CD4-positive, alpha-beta T cell treated with Interleukin-10 for 1 hour (primary cell): ENCODE results near the gene NEK7.
"Not testable (repeated sequence)": the region's sequence is repeated elsewhere in the genome, so short reads cannot be mapped to it uniquely, and the experiment has no call there.

ENCODE experiments used
- DNase-seq: peaks from one replicate; pipeline ENCODE4 v3.0.0-alpha.2; 2020

NEK7 gene

GRCh38 chr1:198174297-198174696 lies 17.5 kb downstream of the NEK7 start:
- peak; percentile 29 for DNase-seq

DNA sequence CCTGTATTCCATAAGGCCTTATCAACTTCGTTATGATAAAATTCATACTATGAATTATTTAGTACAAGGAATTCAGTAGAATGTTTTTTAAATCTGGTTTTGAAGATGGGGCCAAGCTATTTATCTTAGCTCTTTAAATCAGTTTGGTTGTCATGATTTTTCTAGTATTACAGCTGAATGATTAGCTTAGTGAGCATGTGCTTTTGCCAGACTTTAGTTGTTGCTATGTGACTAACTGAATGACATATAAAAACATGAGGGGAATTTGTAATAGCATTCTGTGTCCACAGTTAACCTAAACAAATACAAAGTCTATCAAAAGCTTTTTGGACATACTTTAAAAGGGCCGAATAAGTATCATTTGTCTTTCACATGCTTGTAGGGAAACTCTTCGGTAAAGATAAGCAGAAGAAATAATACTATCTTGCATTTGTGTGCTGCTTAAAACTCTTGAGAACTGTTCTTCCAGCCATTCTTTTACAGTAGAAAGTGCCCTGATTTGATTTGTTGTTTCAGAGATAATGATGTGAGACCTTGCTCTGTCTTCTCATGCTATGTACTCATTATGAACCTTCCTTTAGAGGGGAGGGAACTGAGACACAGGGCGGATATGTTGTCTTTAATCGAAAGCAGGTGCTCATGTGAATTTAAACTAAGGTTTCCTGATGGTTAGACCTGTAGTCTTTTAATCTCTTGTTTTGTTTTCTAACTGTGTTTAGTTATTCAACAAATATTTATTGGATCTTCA lies 18.8 kb downstream of the NEK7 start:
- DNase-seq, result peak; percentile 57

DNA sequence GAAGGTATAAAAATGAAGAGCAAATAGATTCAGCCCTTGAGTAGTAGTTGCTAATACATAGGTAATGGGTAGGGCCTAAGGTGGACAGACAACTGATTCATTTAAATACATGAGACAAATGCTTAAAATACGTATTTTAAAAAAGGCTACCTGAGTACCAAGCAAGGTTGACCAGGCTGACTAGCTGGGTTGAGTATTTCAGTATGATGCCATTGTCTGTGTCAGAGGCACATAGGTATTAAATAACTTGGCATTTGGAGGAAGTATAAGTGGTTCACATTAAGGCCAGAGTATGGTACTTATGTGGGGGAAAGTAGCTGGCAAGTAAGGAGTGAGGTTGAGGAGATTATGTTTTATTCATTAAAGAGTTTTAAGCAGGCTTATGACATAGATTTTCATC lies 19.4 kb downstream of the NEK7 start:
- no peak for DNase-seq

- no peak for DNase-seq
Measured at GRCh38 chr1:198177546-198177945, 20.7 kb downstream of the NEK7 start.

GRCh38 chr1:198178615-198179014 lies 21.8 kb downstream of the NEK7 start:
- no peak for DNase-seq

DNA sequence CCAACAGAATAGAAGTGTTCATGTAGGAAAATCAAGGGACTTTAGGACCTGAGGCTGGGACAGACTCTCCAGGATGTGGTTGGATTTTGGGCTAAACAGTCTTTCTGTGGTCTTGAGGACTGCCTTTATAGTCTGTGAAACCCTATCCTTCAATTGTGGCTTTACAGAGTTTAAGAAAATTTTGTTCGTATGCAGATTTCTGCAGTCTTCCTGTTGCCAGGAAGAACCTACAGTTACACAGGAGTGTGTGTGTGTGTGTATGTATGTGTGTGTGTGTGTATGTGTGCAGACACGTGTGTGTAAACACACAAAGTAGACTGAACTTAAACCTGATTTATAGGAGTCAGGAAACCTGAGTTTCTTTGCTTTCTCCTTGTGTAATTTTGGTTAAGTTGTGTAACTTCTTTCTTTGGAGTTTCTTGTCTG lies 22.8 kb downstream of the NEK7 start:
- peak; percentile 63 for DNase-seq

DNA sequence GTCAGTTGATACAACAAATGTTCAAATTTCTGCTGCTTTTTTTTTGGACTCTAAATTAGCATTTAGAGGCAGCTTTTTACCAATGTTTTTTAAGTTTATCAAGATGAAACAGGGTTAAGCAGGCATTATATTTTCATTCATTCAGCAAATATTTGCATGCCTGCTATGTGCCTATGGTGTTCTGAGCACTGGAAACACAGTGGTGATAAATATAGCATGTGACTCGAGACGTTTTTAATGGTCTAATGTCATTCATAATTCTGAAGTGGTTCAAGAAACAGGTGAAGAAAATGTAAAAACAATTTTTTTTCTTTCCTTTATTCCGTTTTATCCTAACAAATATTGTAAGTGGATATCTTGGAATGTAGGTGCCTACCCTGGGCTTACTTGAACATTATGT lies 26.8 kb downstream of the NEK7 start:
- DNase-seq, result no peak

- no peak for DNase-seq
Measured at GRCh38 chr1:198184516-198184915, 27.7 kb downstream of the NEK7 start.

DNA sequence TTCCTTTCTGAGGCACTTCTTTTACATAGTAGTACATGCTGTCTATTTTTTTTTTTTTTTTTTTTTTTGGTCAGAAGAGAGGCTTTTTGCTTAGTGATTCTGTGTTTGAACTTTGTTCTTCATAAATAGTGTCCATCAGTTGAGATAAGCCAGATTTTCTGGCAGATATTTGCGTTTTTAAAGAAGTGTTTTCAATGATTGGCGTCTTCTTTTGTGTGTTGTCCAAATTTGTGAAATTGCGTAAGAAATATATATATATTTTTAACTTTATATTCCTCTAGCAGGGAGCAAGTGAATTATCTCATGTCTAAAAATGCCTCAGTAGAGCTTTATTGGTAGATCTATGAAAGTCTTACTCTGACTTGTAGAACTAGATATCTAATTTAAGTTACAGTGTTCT lies 28.3 kb downstream of the NEK7 start:
- no peak for DNase-seq

DNA sequence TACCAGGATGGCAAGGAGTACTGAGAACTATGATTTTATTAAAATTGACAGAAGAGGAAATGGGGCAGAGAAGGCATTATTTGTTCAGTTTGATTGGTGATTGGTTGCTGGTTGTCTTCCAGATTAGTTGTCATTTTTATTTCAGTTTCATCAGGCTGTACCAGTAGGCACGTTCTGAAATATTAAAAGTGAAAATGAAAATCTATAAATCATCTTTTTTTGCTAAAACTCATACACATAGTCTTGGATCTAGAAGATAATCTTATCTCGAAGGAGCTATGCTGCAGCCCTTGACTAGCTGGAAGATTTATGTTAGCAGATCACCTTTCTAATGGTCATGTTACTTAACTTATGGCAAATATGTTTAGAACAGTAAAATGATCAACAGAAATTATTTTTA lies 29.0 kb downstream of the NEK7 start:
- DNase-seq, result no peak

DNA sequence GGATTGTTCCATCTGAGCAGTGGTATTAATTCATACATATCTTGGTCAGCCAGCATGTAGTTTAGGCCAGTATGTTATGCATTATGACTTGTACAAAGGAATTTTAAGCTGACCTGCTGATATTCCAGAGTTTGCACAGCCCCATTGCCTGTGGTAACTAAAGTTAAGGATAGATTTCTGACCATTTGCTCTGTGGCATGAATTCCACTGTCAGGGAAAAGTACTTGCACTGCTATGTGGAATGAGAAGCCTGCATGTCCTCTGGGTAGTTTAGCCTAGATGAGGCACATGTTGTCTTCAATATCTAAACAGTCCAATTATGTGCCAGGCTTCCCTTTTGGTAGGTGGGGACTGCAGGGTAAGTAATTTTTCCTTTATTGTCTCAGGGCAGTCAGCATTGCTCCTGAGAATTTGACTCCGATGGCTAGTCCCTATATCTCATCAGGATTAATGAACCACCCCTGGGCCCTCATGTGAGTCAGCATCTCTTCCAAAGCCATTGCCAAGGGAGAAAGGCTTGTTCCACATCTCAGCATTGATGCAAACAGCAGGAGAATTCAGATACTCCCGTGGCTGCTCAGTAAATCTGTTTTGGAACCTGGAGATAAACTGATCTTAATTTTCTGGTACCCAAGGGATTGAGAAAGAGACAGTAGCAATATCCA lies 30.2 kb downstream of the NEK7 start:
- no peak for DNase-seq

DNA sequence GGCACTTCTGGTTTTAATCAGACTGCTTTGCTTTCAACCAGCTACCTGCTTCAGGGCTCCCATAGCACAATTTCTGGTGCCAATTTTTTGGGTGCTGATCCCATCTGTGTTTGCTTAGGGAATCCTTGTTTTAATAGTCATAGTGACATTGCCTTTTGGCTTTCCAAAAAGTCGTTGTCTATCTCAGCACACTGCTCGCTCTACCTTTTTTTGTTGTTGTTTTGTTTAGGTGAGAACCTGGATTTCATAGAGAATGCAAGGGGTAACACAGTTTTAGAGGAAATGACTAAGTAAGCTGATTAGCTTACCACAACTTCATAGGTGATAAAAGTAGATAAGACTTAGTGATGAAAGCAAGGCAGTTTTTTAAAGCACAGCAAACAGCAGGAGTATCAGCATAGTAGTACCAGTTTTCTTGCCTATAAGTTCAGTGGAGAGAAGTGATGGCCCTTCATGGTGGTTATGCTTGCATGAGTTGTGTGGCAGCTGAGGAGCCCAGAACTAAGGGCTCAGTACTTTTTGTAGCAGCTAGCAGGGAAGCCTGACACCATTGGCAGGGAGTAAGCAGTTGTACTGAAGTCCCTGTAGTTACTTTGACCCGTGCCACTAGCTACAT lies 31.3 kb downstream of the NEK7 start:
- DNase-seq, result peak; percentile 70

DNA sequence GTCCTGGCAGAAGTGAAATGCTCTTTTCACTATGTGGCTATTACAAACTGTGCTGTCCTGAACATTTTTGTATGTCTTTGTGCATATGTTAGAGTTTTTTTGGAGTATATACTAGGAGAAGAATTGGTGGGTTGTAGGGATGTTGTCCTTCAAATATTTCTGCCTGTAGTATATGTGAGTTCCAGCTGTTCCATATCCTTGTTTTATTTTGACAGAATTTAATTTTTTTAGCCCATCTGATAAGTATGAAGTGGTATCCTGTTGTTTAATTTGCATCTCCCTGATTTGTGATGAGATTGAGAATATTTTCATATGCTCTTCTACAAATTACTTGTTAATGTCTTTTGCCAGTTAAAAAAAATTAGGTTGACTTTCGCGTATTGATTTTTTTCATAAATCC lies 34.3 kb downstream of the NEK7 start:
- no peak for DNase-seq

DNA sequence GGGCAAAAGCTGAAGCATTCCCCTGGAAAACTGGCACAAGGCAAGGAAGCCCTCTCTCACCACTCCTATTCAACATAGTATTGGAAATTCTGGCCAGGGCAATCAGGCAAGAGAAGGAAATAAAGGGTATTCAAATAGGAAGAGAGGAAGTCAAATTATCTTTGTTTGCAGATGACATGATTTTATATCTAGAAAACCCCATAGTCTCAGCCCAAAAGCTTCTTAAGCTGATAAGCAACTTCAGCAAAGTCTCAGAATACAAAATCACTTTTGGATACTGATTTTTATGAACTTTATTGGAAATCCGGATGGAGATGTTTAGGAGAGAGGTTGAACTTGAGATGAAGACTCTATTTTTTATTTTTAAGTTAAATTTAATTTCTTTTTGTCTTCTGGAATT lies 37.1 kb downstream of the NEK7 start:
- not testable (repeated sequence) for DNase-seq

- DNase-seq, result no peak
Measured at GRCh38 chr1:198196630-198197029, 39.8 kb downstream of the NEK7 start.

DNA sequence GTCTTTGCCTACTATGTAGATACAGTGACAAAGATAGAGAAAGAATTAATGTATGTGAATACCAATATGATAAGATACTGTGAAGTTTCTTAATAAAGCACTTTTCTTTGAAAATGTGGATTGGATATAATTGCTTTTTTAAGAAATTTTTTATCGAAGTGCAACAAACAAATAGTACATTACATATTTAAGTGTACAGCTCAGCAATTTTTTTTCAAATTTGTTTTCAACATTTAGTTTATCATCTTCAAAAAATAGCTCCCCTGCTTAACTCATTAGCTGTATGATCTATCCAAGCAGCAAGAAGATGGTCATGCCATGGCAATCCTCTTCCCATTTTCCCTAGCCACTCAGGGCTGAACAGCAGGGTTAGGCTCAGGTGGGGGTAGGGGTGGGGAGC lies 40.5 kb downstream of the NEK7 start:
- DNase-seq, result no peak

DNA sequence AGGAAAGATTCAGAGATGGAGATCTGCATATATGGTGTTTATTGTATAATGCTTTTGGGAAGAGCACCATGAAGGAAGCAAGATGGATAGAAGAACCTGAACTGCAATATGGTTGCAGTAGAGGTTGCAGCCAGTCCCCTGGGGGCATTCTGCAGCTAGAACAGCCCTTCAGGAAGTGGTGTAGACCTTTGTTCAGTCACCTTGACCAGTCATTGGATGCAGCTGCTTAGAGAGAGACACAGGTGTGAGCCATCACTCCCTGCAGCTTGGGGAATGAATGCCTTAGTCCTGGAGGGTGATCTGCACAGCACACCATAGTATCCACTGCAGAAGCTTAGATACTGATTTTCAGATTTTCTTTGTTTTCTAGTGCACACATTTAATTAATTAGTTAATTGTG lies 42.3 kb downstream of the NEK7 start:
- no peak for DNase-seq

- DNase-seq, result no peak
Measured at GRCh38 chr1:198201956-198202784, 45.4 kb downstream of the NEK7 start.

GRCh38 chr1:198203434-198203833 lies 46.6 kb downstream of the NEK7 start:
- no peak for DNase-seq

DNA sequence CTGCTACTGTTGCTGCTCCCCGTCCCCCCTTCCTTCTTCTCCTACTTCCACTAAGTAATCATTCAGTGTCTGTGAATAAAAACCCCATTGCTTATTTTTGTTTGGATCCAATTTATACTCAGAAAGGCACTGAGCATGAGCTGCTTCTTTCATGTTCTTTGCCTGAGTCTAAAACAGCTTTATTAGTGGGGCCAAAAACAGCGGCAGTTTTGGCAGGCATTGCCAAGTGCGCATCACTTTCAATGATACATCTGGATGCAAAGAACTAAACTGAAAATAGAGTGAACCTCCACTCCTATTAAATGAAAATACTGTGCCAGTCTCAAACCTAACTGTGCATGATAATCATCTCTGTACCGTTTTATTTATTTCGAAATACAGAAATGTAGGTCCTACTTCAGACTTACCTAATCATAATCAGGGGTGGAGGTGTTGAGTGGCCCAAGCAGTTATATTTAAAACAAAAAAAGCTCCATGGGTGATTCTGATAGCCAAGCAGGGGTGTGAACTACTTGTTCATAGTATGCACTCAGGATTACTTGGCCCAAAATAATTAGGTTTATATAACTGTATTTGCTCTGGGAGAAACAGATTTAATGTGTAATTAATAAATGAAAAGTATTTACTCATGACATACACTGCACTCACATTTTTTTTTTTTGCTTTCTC lies 48.4 kb downstream of the NEK7 start:
- no peak for DNase-seq

GRCh38 chr1:198206292-198206691 lies 49.5 kb downstream of the NEK7 start:
- DNase-seq, result no peak

DNA sequence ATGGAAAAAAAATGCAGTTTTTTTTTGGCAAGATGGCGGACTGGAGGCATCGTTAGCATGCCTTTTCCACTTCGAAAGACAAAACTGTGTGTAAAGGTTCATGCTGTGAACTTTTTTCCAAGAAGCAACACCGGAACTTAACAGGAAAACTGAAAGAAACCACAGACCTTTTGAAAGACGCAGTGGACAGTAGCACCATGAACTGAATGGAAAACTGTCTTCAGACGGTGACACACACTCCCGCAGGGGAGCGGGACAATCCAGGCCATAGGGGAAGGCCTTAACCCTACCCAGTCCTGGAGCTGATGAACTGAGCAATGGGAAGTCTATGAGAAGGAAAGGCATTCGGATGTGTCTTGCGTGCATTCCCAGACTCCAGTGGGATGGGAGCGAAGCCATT lies 54.9 kb downstream of the NEK7 start:
- no peak for DNase-seq

DNA sequence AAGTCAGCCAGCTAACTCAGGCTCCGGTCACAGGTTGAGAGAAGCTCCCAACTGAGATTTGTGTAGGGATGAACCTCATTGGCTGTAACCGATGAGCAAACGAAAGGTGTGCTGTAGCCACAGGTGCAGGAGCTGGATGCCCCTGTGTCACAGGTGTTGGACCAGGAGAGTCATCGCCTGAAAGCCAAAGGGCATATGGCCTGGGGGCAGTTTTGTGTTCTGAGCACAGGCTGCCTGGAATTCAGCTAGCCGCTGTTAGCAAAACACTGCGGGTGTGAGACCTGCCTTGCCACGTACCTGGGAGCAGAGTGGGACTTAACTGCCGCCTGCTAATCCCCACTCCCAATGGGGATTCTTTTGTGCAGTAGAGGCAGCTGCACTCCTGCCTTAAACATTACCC lies 55.3 kb downstream of the NEK7 start:
- DNase-seq, result no peak
